Transverse colon (tissue), 4 donors: ENCODE data around the gene RABGAP1L.
"Not testable (repeated sequence)": the region's sequence is repeated elsewhere in the genome, so short reads cannot be mapped to it uniquely, and the experiment has no call there.

ENCODE experiments used
- POLR2AphosphoS5 ChIP-seq, 3 donors: sonication (generic); formaldehyde crosslinking; IDR thresholded peaks; one replicate each; pipeline ENCODE4 v1.6.1; 2016; ENCODE audit warnings: antibody characterized with exemption in 3 of 3
- TF ChIP-seq, protein P1 (sequence below), 5 experiments: fragments of 200-600 bp in 3 of 5; fragments of 450-650 bp in 2 of 5; sonication (generic) in 3 of 5; IDR thresholded peaks; 1 replicate in 2 of 5; 2 replicates in 3 of 5; pipeline ENCODE4 v1.5.1; 2016 to 2017; ENCODE audit warnings: antibody characterized with exemption in 5 of 5, inconsistent platforms in 3 of 5, mild to moderate bottlenecking in 2 of 5, moderate library complexity in 1 of 5

DNA sequence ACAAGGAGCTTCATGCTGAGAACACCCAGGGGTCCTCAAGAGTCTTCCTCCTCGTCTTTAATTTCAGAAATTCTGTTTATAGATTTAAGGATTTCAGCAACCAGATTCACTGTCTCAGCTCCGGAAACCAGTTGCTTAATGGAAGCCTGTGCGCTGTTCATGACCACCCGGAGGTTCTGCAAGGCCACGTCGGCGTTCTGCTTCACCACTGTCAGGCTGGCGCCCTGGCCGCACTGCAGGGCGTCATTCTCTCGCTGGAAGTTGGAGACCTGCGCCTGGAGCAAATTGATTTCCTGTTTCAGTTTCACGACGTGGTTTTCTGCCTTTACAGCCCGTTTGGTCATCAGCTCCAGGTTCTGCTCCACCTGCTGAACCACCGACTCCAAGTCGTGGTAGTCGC, 885.3 kb downstream of the RABGAP1L start:
- not testable (repeated sequence) for TF ChIP-seq POLR2AphosphoS5 (IDR thresholded peaks at IDR 0.05)
- TF ChIP-seq, protein P1, sequence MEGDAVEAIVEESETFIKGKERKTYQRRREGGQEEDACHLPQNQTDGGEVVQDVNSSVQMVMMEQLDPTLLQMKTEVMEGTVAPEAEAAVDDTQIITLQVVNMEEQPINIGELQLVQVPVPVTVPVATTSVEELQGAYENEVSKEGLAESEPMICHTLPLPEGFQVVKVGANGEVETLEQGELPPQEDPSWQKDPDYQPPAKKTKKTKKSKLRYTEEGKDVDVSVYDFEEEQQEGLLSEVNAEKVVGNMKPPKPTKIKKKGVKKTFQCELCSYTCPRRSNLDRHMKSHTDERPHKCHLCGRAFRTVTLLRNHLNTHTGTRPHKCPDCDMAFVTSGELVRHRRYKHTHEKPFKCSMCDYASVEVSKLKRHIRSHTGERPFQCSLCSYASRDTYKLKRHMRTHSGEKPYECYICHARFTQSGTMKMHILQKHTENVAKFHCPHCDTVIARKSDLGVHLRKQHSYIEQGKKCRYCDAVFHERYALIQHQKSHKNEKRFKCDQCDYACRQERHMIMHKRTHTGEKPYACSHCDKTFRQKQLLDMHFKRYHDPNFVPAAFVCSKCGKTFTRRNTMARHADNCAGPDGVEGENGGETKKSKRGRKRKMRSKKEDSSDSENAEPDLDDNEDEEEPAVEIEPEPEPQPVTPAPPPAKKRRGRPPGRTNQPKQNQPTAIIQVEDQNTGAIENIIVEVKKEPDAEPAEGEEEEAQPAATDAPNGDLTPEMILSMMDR (IDR thresholded peaks at IDR 0.05): not testable (repeated sequence)
